Prostate gland (tissue), 2 donors: ENCODE data around the gene PILRA. TPM values are rescaled to one million over a fixed set of nuclear protein-coding genes. Genes with fewer than 3 reads are reported as not detected.
A peak's percentile ranks its signal among the peaks of the same experiment; 100 is the strongest.
"Not testable (repeated sequence)": the region's sequence is repeated elsewhere in the genome, so short reads cannot be mapped to it uniquely, and the experiment has no call there.

Experiments
- DNase-seq: peaks from one replicate; pipeline ENCODE4 v3.0.0-alpha.2; 2019; ENCODE audit warnings: low spot score
- H3K27ac ChIP-seq, 2 donors: fragments of 200-600 bp; sonication (generic); 2 replicates each; pipeline ENCODE4 v1.5.1; 2017 to 2019
- H3K27me3 ChIP-seq: fragments of 200-600 bp; sonication (generic); replicated peaks from 2 replicates; pipeline ENCODE4 v1.5.1; 2019; ENCODE audit not compliant: insufficient read depth
- H3K36me3 ChIP-seq, 2 donors: fragments of 200-600 bp; sonication (generic); 1 replicate in 1 of 2; 2 replicates in 1 of 2; pipeline versions ENCODE4 v1.5.1 to v1.8.1; 2017 to 2019
- H3K4me1 ChIP-seq: fragments of 200-600 bp; sonication (generic); replicated peaks from 2 replicates; pipeline ENCODE4 v1.5.1; 2019
- H3K4me3 ChIP-seq, 2 donors: fragments of 200-600 bp; sonication (generic); 2 replicates each; pipeline ENCODE4 v1.5.1; 2017 to 2019
- H3K9me3 ChIP-seq: fragments of 200-600 bp; sonication (generic); 2 replicates; pipeline ENCODE4 v1.5.1; 2017
- CTCF ChIP-seq, 4 experiments: fragments of 200-600 bp in 2 of 4; fragments of 450-650 bp in 2 of 4; sonication (generic) in 2 of 4; IDR thresholded peaks; 1 replicate in 3 of 4; 2 replicates in 1 of 4; pipeline ENCODE4 v1.5.1; 2016 to 2019; ENCODE audit warnings: antibody characterized with exemption in 4 of 4, mild to moderate bottlenecking in 2 of 4, moderate library complexity in 2 of 4
- POLR2A ChIP-seq: fragments of 450-650 bp; IDR thresholded peaks from one replicate; pipeline ENCODE4 v1.6.1; 2016; ENCODE audit warnings: antibody characterized with exemption, mild to moderate bottlenecking
- POLR2AphosphoS5 ChIP-seq: sonication (generic); formaldehyde crosslinking; IDR thresholded peaks from one replicate; pipeline ENCODE4 v1.6.1; 2017; ENCODE audit warnings: antibody characterized with exemption
- WGBS: methylation state at CpG from one replicate; pipeline ENCODE4 v1.1.5; 2018; 5-methylcytosine and 5-hydroxymethylcytosine counted together
- intact Hi-C: fragments of 100-400 bp; cut with DNase I; formaldehyde crosslinking; loops from one replicate; pipeline ENCODE4 v1.14.2; 2022
- total RNA-seq, 2 donors: library from RNA; depleted of rRNA; stranded (reverse); fragments of >200 nt; gene quantifications; one replicate each; pipeline ENCODE4 v1.1.0, GENCODE V29; 2016

Gene PILRA
- total RNA-seq, 2 donors from 2014 or later = 4.9 to 11.9 TPM

- intact Hi-C loops = loop anchor here (10.0 kb wide), 1 partner anchor 216 kb away; the partner anchor contains the start of gene MBLAC1
- not testable (repeated sequence) for H3K27me3 ChIP-seq, H3K4me3 ChIP-seq, H3K27ac ChIP-seq, H3K4me1 ChIP-seq, H3K36me3 ChIP-seq, H3K9me3 ChIP-seq
- 63% methylated on average over 6 of the region's 6 CpGs for WGBS
- DNase-seq = peak; percentile 38
- peak; percentile 23 for TF ChIP-seq POLR2AphosphoS5
Measured at GRCh38 chr7:100341286-100341685, 32.0 kb upstream of the PILRA start.

GRCh38 chr7:100342765-100343164, 30.5 kb upstream of the PILRA start:
- no peak for DNase-seq
- WGBS = 68% methylated on average over 6 of the region's 6 CpGs
- Histone ChIP-seq H3K27ac (no peak overlapping the region), H3K9me3 (no peaks in the 10 kb centered on the region), H3K27me3 (no peaks in the 10 kb centered on the region), H3K4me3 (no peak overlapping the region), H3K4me1 (peaks cover 3% of the 10 kb centered on the region), H3K36me3 (peaks cover 0 to 7% of the 10 kb centered on the region in 2 donors)
- TF ChIP-seq POLR2AphosphoS5 = no peak
- TF ChIP-seq POLR2A = no peak
- no peak for TF ChIP-seq CTCF (IDR thresholded peaks at IDR 0.05)
- intact Hi-C loops = loop anchor here (10.0 kb wide), 1 partner anchor 218 kb away; the partner anchor contains the start of gene MBLAC1

GRCh38 chr7:100344124-100344559, 29.1 kb upstream of the PILRA start:
- H3K27me3 ChIP-seq, DNase-seq, H3K9me3 ChIP-seq, H3K36me3 ChIP-seq, H3K27ac ChIP-seq, H3K4me3 ChIP-seq, H3K4me1 ChIP-seq: not testable (repeated sequence)
- intact Hi-C loops = loop anchor here (10.0 kb wide), 1 partner anchor 219 kb away; the partner anchor contains the start of gene MBLAC1
- 82% methylated on average over 3 of the region's 4 CpGs for WGBS

- not testable (repeated sequence) for H3K4me1 ChIP-seq, DNase-seq, H3K27me3 ChIP-seq, H3K36me3 ChIP-seq, H3K9me3 ChIP-seq, H3K4me3 ChIP-seq
- intact Hi-C loops = loop anchor here (10.0 kb wide), 1 partner anchor 220 kb away; the partner anchor contains the start of gene MBLAC1
- 78% methylated on average over 9 of the region's 13 CpGs for WGBS
- H3K27ac ChIP-seq = peak overlapping the region; percentile 10 to 19
Measured at GRCh38 chr7:100344560-100345287, 28.6 kb upstream of the PILRA start.

GRCh38 chr7:100345288-100345672, 28.0 kb upstream of the PILRA start:
- peak in 2 of 4 experiments; percentile 45 for TF ChIP-seq CTCF (IDR thresholded peaks at IDR 0.05)
- intact Hi-C loops = loop anchor here (10.0 kb wide), 1 partner anchor 220 kb away; the partner anchor contains the start of gene MBLAC1
- 0% methylated on average over 3 of the region's 5 CpGs for WGBS
- not testable (repeated sequence) for H3K27me3 ChIP-seq, H3K36me3 ChIP-seq, H3K9me3 ChIP-seq, H3K4me1 ChIP-seq, H3K4me3 ChIP-seq, H3K27ac ChIP-seq
- peak; percentile 57 for DNase-seq

- H3K9me3 ChIP-seq = no peaks in the 10 kb centered on the region
Measured at GRCh38 chr7:100346921-100347320, 26.4 kb upstream of the PILRA start.

More at GRCh38 chr7:100346921-100347320, 26.4 kb upstream of the PILRA start:
- H3K4me3 ChIP-seq = no peak overlapping the region
- H3K27ac ChIP-seq = peak overlapping the region in 1 of 2 donors; percentile 22
- peaks cover 0 to 7% of the 10 kb centered on the region in 2 donors for H3K36me3 ChIP-seq
- H3K27me3 ChIP-seq = no peaks in the 10 kb centered on the region
- intact Hi-C loops = loop anchor here (10.0 kb wide), 1 partner anchor 222 kb away; the partner anchor contains the start of gene MBLAC1
- H3K4me1 ChIP-seq = peaks cover 7% of the 10 kb centered on the region
- TF ChIP-seq POLR2AphosphoS5 (no peak), POLR2A (no peak), CTCF (IDR thresholded peaks at IDR 0.05) (no peak)
- no peak for DNase-seq
